Measurements from ENCODE around the gene SVBP. TPM values are rescaled to one million over a fixed set of nuclear protein-coding genes. Genes with fewer than 3 reads are reported as not detected.

SVBP gene
- total RNA-seq, 2 donors from 2014 or later = 14.0 to 22.9 TPM

DNA sequence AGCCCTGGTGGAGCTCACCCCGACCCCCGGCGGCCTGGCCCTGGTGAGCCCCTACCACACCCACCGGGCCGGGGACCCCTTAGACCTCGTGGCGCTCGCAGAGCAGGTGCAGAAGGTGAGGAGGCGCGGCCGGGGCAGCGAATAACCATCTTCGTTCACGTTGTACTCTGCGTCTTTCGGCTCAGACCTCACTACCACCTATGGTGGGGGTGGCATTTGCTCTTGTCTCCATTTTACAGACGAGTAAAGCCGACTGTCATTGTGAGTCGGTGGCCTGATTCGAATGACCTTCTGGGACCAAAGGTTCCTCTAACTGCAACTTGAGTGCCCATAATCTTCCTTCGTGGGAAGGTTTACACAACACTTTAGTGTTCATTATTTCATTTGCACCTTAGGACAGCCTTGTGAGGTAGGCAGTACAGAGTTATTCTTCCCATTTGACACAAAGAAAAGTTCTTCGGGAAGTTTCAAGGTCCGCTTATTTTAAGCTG is 49.6 kb downstream of the SVBP start:
- Histone ChIP-seq H3K27me3 (no peaks in the 10 kb centered on the region), H3K27ac (peak overlapping the region; percentile 84), H3K9me3 (no peaks in the 10 kb centered on the region), H3K36me3 (no peaks in the 10 kb centered on the region), H3K4me3 (peak overlapping the region; percentile 99), H3K4me1 (no peaks in the 10 kb centered on the region), H3K9ac (ENCODE audit: low read depth in 2 of 2, low read length in 2 of 2) (peak overlapping the region; percentile 90 to 95)
- no peak for DNase-seq
- TF ChIP-seq, protein P1, sequence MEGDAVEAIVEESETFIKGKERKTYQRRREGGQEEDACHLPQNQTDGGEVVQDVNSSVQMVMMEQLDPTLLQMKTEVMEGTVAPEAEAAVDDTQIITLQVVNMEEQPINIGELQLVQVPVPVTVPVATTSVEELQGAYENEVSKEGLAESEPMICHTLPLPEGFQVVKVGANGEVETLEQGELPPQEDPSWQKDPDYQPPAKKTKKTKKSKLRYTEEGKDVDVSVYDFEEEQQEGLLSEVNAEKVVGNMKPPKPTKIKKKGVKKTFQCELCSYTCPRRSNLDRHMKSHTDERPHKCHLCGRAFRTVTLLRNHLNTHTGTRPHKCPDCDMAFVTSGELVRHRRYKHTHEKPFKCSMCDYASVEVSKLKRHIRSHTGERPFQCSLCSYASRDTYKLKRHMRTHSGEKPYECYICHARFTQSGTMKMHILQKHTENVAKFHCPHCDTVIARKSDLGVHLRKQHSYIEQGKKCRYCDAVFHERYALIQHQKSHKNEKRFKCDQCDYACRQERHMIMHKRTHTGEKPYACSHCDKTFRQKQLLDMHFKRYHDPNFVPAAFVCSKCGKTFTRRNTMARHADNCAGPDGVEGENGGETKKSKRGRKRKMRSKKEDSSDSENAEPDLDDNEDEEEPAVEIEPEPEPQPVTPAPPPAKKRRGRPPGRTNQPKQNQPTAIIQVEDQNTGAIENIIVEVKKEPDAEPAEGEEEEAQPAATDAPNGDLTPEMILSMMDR (IDR thresholded peaks at IDR 0.05) = no peak
- intact Hi-C loops (cut with DNase I) = loop anchor here (5.0 kb wide), 1 partner anchor 50 kb away; the partner anchor contains the start of genes ERMAP and SVBP

DNA sequence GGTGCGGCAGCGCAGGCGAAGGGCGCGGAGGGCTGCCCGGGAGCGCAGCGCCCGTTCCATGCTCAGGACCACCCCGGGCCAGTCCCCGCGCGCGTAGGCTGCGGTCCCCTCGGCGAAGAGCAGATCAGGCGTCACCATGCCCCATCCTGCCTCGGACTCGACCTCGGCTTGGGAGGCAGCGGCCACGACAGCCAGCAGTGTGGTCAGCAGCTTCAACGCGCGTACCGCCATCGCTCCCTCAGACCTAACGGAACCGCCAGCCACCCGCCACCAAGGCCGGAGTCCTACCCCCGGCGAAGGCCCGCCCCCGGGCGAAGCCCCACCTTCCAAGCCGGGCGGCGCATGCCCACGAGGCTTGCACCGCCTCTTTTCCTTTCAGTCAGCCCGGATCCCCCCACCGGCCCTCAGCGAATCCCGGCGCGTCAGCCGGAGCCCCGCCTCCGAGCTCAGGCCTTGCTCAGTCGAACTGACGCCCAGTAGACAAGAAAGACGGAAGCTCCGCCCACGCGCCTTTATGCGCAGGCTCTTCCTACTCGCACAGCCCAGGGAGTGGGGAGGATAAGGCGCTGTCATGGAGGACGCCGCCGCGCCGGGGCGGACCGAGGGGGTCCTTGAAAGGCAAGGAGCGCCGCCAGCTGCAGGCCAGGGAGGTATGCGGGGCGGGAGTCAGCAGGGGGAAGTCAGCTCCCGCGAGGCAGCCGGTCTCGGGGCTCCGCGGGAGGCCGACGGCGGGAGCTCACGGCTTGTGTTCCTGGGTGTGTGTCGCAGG is 50.3 kb downstream of the SVBP start, which contains the start of the genes C1orf50 and P3H1:
Gene C1orf50, plus strand, starts transcription at position 509 of the 769 bp plus-strand sequence. Its CDS starts 63 bp downstream, at position 572.
Gene P3H1, minus strand, starts transcription at position 288 of the 769 bp plus-strand sequence. Its CDS starts 57 bp downstream, at position 231.
- H3K27ac ChIP-seq = peak within 1 kb of the TSS; percentile 84
- DNase-seq = peak; percentile 100
- H3K4me1 ChIP-seq = no peaks in the 10 kb centered on the region
- H3K36me3 ChIP-seq = no peaks in the 10 kb centered on the region
- intact Hi-C loops (cut with DNase I) = loop anchor here (5.0 kb wide), 1 partner anchor 50 kb away; the partner anchor contains the start of genes ERMAP and SVBP
- H3K27me3 ChIP-seq = no peaks in the 10 kb centered on the region
- H3K9me3 ChIP-seq = no peaks in the 10 kb centered on the region
- H3K4me3 ChIP-seq = peak within 1 kb of the TSS; percentile 99
- H3K9ac ChIP-seq (ENCODE audit: low read depth in 2 of 2, low read length in 2 of 2) = peak within 1 kb of the TSS; percentile 90 to 95
- TF ChIP-seq, protein P1 (IDR thresholded peaks at IDR 0.05) = no peak

DNA sequence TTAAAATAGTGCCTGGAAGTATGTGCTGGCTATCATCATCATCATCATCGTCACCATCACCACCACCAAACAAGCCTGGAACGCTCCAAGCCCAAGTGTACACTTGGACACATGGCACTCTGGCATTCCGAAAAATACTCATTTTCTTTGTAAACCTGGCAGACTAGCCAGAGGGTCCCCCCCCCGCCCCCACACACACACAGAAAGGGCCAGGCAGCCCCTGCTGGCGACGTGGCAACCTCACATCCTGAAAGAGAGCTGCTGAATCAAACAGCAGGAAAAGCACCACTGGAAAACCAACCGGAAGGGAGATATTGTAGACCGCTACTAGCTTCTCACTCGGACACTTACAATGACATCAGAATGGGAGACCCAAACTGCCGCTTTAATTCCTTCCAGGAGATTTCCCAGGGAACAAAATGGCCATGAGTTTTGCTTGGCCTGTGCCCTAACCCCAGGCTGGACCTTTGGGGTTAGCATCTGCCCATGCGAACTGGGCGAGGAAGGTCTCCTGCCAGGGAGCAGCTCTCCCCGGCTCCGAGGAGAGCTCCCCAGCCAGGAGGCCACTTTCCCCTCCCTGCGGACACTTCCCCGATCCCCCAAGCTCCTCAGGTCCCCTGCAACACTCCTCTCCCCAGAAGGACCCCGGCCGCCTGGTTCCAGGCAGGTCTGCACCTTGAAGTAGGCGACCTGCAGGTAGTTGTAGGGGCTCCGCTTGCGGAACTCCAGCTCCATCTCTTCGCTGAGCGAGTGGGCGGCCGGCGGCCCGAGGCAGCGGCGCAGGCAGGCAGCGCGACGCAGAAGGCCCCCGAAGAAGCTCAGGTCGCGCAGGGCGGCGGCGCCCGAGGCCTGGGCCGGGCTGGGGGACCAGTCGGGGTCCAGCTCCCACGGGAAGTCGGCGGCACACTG is 51.1 kb downstream of the SVBP start:
- no peaks in the 10 kb centered on the region for H3K27me3 ChIP-seq
- peak overlapping the region; percentile 84 for H3K27ac ChIP-seq
- TF ChIP-seq, protein P1 (IDR thresholded peaks at IDR 0.05) = peak; percentile 14
- peak overlapping the region; percentile 75 to 83 for H3K9ac ChIP-seq (ENCODE audit: low read depth in 2 of 2, low read length in 2 of 2)
- peak overlapping the region; percentile 99 for H3K4me3 ChIP-seq
- peak; percentile 43 for DNase-seq
- intact Hi-C loops (cut with DNase I) = loop anchor here (5.0 kb wide), 1 partner anchor 51 kb away; the partner anchor contains the start of genes ERMAP and SVBP
- no peaks in the 10 kb centered on the region for H3K9me3 ChIP-seq
- H3K4me1 ChIP-seq = no peaks in the 10 kb centered on the region
- no peaks in the 10 kb centered on the region for H3K36me3 ChIP-seq

DNA sequence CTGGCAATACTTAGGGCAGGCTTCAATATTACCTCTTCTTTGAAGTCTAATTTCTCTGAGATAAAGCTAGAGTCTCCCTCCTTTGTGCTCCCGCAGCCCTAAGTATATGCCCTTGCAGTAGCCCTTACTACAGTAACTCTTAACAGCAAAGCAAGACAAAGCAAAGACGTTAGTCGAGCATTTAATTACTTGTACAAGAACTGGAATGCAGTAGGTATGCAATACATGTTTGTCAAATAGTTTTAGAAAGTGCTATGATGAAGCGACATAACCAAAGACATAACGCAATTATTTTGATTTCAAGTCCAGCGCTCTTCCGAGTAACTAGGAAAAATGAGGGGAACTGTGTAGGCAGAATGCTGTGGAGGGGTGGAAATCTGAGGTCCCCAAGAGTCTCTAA is 51.9 kb downstream of the SVBP start:
- peak overlapping the region; percentile 99 for H3K4me3 ChIP-seq
- no peaks in the 10 kb centered on the region for H3K9me3 ChIP-seq
- no peaks in the 10 kb centered on the region for H3K36me3 ChIP-seq
- H3K27ac ChIP-seq = no peak overlapping the region
- no peak for DNase-seq
- H3K9ac ChIP-seq (ENCODE audit: low read depth in 2 of 2, low read length in 2 of 2) = peak overlapping the region in 1 of 2 donors; percentile 83
- intact Hi-C loops (cut with DNase I) = loop anchor here (5.0 kb wide), 1 partner anchor 52 kb away; the partner anchor contains the start of genes ERMAP and SVBP
- TF ChIP-seq, protein P1 (IDR thresholded peaks at IDR 0.05) = no peak
- H3K4me1 ChIP-seq = no peaks in the 10 kb centered on the region
- no peaks in the 10 kb centered on the region for H3K27me3 ChIP-seq

DNA sequence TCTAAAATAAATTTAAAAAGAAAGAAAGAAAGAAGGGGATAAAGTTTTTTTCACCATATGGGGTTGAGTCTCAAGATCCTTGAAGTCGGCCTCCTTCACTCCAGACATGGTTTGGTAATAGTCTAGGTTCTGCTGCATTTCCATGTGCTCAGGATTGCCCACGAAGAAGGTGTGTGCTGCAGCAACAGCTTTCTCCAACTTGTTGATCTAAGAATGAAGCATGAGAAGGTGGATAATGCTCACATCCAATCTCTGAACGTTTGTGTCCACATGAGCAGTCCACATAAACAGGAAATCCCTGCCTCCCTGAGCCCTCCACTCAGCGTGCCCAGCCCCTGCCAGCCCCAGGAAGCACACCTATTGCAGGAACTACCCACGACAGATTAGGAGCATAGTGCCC is 54.9 kb downstream of the SVBP start:
- Histone ChIP-seq H3K27ac (no peak overlapping the region), H3K4me1 (no peaks in the 10 kb centered on the region), H3K9ac (ENCODE audit: low read depth in 2 of 2, low read length in 2 of 2) (no peak overlapping the region), H3K4me3 (no peak overlapping the region), H3K27me3 (no peaks in the 10 kb centered on the region), H3K9me3 (no peaks in the 10 kb centered on the region), H3K36me3 (no peaks in the 10 kb centered on the region)
- TF ChIP-seq, protein P1 (IDR thresholded peaks at IDR 0.05) = no peak
- intact Hi-C loops (cut with DNase I) = no loop called here
- no peak for DNase-seq

All from colonic mucosa (tissue), 4 donors.